Subcutaneous abdominal adipose tissue (tissue), 5 donors: ENCODE data around the gene HSPA4.
"Not testable (repeated sequence)": the region's sequence is repeated elsewhere in the genome, so short reads cannot be mapped to it uniquely, and the experiment has no call there.

Experiments
- H3K27ac ChIP-seq: one replicate; pipeline ENCODE4 v1.7.0; 2013; ENCODE audit warnings: low read depth, mild to moderate bottlenecking, inconsistent platforms, low read length, moderate library complexity
- H3K27me3 ChIP-seq, 5 donors: one replicate each; pipeline ENCODE4 v1.7.0; 2013; ENCODE audit warnings: low read length in 5 of 5, inconsistent platforms in 1 of 5; ENCODE audit not compliant: control insufficient read depth in 5 of 5, insufficient read depth in 4 of 5
- H3K36me3 ChIP-seq, 5 donors: one replicate each; pipeline ENCODE4 v1.7.0; 2013; ENCODE audit warnings: low read length in 5 of 5; ENCODE audit not compliant: control insufficient read depth in 5 of 5, insufficient read depth in 5 of 5
- H3K4me1 ChIP-seq, 5 donors: one replicate each; pipeline ENCODE4 v1.7.0; 2013; ENCODE audit warnings: low read length in 5 of 5, mild to moderate bottlenecking in 3 of 5, moderate library complexity in 1 of 5; ENCODE audit not compliant: control insufficient read depth in 5 of 5, insufficient read depth in 5 of 5
- H3K4me3 ChIP-seq, 5 donors: one replicate each; pipeline ENCODE4 v1.7.0; 2013; ENCODE audit warnings: low read length in 5 of 5, low read depth in 1 of 5
- H3K9ac ChIP-seq, 5 donors: one replicate each; pipeline ENCODE4 v1.7.0; 2013; ENCODE audit warnings: low read length in 5 of 5, mild to moderate bottlenecking in 4 of 5, moderate library complexity in 3 of 5
- H3K9me3 ChIP-seq, 5 donors: one replicate each; pipeline ENCODE4 v1.7.0; 2013; ENCODE audit warnings: low read length in 5 of 5; ENCODE audit not compliant: control insufficient read depth in 5 of 5
- donor health status: healthy.
- donor health status: healthy.
- donor health status: healthy.
- donor health status: healthy.
- donor health status: healthy.

Gene HSPA4

DNA sequence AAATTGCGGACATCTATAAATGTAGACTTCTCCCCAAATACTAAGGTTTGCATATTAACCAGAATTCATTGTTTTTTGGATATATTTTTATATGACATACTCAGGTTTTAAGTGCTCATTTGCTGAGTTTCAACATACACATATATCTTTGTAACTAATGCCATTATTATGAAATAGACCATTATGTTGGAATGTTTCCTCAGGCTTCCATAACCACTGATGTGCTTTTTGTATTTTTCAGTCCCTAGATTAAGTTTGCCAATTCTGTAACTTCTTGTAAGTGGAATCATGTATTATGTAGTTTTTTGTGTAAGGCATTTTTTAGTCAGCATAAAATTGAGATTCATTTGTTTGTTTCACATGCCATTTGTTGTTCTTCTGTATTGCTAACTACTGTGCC, 32.1 kb downstream of the HSPA4 start:
- Histone ChIP-seq H3K9ac (no peak overlapping the region), H3K4me3 (no peak overlapping the region), H3K4me1 (no peaks in the 10 kb centered on the region), H3K27ac (no peak overlapping the region), H3K27me3 (no peaks in the 10 kb centered on the region), H3K9me3 (no peaks in the 10 kb centered on the region), H3K36me3 (peaks cover 15 to 32% (median 30%) of the 10 kb centered on the region in 5 donors)

DNA sequence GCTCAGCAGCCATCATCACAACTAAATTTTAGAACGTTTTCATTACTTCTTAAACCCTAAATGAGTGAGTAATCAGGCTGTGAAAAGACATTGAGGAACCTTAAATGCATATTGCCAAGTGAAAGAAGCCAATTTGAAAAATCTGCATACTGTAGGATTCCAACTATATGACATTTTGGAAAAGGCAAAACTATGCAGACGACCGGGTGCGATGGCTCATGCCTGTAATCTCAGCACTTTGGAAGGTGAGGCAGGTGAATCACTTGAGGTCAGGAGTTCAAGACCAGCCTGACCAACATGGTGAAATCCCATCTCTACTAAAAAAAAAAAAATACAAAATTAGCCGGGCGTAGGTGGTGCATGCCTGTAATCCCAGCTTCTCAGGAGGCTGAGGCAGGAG, 33.4 kb downstream of the HSPA4 start:
- not testable (repeated sequence) for H3K27me3 ChIP-seq, H3K9me3 ChIP-seq, H3K4me3 ChIP-seq, H3K4me1 ChIP-seq, H3K9ac ChIP-seq, H3K27ac ChIP-seq
- H3K36me3 ChIP-seq = peaks cover 25 to 42% (median 35%) of the 10 kb centered on the region in 5 donors

DNA sequence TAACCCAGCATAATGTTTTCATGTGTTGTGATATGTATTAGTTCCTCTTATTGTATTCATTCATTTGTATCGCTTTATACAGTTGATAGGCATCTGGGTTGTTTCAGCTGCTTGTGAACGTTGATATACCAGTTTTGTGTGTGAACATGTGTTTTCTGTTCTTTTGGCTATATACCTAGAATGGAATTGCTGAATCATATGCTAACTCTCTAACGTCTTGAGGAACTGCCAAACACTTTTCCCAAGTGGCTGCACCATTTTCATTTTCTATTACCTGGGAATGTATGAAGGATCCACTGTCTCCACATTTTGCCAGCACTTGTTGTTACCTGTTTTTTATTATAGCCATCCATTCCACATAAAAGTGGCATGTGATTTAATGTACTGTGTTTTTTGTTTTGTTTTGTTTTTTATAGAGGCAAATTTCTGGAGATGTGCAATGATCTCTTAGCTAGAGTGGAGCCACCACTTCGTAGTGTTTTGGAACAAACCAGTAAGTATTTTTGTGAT, 34.6 kb downstream of the HSPA4 start:
- no peak overlapping the region for H3K9ac ChIP-seq
- no peaks in the 10 kb centered on the region for H3K4me1 ChIP-seq
- H3K27ac ChIP-seq = no peak overlapping the region
- H3K9me3 ChIP-seq = no peaks in the 10 kb centered on the region
- H3K36me3 ChIP-seq = peaks cover 35 to 48% (median 43%) of the 10 kb centered on the region in 5 donors
- no peak overlapping the region for H3K4me3 ChIP-seq
- H3K27me3 ChIP-seq = no peaks in the 10 kb centered on the region

DNA sequence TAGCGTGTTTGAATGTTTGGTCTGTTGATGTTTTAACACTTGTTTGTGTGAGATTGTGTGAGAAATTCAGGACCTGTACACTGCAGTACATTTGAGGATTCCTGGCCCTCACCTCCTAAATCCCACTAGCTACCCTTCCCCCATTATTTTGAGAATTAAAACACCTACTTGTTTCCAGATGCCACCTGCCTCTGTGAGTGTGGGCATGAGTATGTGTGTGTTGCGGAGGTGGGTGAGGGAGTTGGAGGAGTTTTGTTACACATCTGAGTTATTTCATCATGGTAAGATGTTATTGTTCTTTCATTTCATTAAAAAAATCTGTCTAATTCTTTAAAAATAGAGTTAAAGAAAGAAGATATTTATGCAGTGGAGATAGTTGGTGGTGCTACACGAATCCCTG, 36.3 kb downstream of the HSPA4 start:
- Histone ChIP-seq H3K36me3 (peaks cover 48 to 57% (median 49%) of the 10 kb centered on the region in 5 donors), H3K9me3 (no peaks in the 10 kb centered on the region), H3K27ac (no peak overlapping the region), H3K4me1 (no peaks in the 10 kb centered on the region), H3K4me3 (no peak overlapping the region), H3K9ac (no peak overlapping the region), H3K27me3 (no peaks in the 10 kb centered on the region)

DNA sequence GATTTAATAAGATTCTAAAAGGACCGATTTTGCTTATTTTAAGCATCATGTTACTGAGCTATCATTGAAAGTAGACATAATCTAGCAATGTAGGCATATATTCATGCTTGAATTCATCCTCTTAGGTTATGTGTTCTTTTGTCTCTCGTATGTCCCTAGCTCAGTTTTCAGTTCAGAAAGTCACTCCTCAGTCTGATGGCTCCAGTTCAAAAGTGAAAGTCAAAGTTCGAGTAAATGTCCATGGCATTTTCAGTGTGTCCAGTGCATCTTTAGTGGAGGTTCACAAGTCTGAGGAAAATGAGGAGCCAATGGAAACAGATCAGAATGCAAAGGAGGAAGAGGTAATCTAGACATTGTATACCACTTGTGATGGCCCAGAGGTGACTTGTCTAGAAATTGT, 39.2 kb downstream of the HSPA4 start:
- H3K27ac ChIP-seq = no peak overlapping the region
- no peak overlapping the region for H3K4me3 ChIP-seq
- H3K4me1 ChIP-seq = no peaks in the 10 kb centered on the region
- no peaks in the 10 kb centered on the region for H3K27me3 ChIP-seq
- H3K9ac ChIP-seq = no peak overlapping the region
- H3K9me3 ChIP-seq = no peaks in the 10 kb centered on the region
- peaks cover 53 to 69% (median 63%) of the 10 kb centered on the region in 5 donors for H3K36me3 ChIP-seq

DNA sequence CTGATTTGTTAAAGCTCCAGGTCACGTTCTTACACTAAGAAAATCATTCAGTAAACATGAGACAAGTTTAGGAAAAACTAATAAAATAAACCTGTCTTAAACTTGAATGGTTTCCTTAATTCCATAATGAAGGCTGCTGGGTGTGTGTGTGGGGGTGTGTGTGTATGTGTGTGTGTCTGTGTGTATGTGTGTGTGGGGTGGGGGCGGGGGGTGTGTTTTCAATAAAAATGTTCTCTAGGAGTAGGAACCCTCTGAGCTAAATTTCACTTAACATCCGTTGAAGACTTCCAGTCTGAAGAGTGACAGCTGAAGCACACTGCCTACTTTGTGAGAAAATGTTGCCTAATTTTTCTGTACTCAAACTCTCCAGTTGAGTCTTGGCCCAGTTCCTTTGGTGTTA, 54.5 kb downstream of the HSPA4 start:
- H3K4me1 ChIP-seq = peaks cover 0 to 17% (median 13%) of the 10 kb centered on the region in 5 donors
- peaks cover 25 to 41% (median 30%) of the 10 kb centered on the region in 5 donors for H3K36me3 ChIP-seq
- no peak overlapping the region for H3K9ac ChIP-seq
- no peaks in the 10 kb centered on the region for H3K9me3 ChIP-seq
- no peak overlapping the region for H3K27ac ChIP-seq
- H3K4me3 ChIP-seq = no peak overlapping the region
- no peaks in the 10 kb centered on the region for H3K27me3 ChIP-seq

DNA sequence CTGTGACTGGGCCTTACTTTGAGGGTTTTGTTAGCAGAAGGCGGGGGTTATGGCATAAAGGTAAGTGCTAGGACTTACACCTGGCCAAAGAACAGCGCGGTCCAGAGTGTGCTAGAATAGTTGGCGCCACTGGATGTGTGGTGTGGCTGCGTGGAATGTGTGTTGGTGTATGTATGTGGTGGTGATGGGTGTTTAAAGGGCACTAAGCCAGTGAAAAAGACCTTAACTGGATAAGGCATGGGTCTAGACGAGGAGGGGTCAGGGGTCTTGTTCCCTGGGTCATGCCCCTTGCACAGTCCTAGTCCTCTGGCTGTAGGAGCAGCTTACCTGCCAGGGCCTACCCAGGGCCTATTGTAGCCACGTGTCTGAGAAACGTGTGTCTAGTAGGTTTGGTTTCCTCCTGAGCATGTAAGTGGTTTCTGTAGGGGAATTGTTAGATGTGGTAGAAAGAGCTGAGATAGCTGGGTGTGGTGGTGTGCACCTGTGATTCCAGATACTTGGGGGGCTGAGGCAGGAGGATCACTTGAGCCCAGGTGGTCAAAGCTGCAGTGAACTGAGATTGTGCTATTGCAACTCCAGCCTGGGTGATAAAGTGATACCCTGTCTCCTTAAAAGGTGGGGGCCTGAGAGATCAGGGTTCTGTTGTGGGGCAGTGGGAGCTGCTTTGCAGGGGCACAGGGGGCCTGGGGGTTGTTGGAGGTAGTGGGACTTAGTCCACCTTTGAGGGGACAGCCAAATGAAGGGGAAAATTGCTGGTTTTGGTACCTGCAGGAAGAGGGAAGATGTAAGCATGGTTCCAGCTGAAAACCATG, 55.2 kb downstream of the HSPA4 start:
- H3K27ac ChIP-seq = no peak overlapping the region
- peaks cover 0 to 18% (median 13%) of the 10 kb centered on the region in 5 donors for H3K4me1 ChIP-seq
- H3K9ac ChIP-seq = no peak overlapping the region
- H3K27me3 ChIP-seq = no peaks in the 10 kb centered on the region
- no peaks in the 10 kb centered on the region for H3K9me3 ChIP-seq
- H3K4me3 ChIP-seq = no peak overlapping the region
- H3K36me3 ChIP-seq = peaks cover 22 to 37% (median 26%) of the 10 kb centered on the region in 5 donors

DNA sequence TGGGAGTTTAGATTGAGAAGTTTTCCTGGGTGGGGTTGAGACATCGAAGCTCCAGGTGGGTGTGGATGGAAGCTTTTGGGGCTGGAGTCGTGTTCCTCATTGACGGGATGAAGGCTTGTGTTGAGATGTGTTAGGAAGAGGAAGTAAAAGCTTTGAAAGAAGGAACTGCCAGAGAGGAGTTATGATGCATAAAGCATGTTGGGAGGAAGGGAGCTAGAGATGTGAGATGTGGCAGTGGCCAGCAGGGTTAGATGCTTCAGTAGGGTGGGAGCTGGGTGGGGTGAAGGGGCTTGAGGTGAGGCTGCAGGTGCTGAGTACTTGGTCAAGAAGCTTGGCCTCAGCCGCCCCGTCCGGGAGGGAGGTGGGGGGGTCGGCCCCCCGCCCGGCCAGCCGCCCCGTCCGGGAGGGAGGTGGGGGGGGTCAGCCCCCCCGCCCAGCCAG, 56.7 kb downstream of the HSPA4 start:
- Histone ChIP-seq H3K9me3 (no peaks in the 10 kb centered on the region), H3K36me3 (peaks cover 18 to 22% (median 19%) of the 10 kb centered on the region in 5 donors), H3K27ac (no peak overlapping the region), H3K4me1 (peaks cover 0 to 18% (median 13%) of the 10 kb centered on the region in 5 donors), H3K9ac (no peak overlapping the region), H3K27me3 (no peaks in the 10 kb centered on the region), H3K4me3 (no peak overlapping the region)

DNA sequence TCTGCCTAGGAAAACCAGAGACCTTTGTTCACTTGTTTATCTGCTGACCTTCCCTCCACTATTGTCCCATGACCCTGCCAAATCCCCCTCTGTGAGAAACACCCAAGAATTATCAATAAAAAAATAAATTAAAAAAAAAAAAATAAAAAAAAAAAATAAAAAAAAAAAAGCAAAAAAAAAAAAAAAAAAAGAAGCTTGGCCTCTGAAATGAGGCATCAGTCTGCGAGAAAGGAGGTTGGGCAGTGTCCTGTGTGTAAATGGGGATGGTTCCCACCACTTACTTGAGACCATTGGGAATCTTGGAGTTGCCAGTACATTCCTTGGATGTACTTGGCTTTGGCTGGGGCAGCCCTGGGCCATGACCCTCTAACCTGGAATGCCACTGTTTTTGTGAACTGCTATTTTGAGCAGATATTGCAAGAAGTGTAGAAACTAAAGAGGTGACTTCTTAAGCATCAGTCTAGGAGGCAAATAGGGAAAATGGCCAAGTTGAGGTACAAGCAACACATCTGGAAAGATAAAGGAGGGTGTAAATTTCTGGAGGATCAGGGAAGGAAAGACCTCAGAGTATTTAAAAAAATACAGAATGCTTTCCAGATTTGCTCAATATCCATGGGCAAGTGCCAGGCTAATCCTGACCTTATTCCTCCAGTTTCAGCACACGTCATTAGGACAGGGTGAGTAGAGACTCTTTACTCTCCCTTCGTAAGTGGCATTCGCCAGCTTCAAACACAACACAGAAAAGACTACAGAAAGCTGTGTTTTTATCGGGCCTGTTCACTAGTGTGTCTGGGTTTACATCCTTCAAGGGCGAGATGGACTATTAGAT, 58.1 kb downstream of the HSPA4 start:
- H3K9ac ChIP-seq = peak overlapping the region in 1 of 5 donors; percentile 6
- no peaks in the 10 kb centered on the region for H3K27me3 ChIP-seq
- H3K27ac ChIP-seq = no peak overlapping the region
- no peaks in the 10 kb centered on the region for H3K9me3 ChIP-seq
- no peak overlapping the region for H3K4me3 ChIP-seq
- peaks cover 6 to 9% (median 6%) of the 10 kb centered on the region in 5 donors for H3K36me3 ChIP-seq
- peaks cover 0 to 18% (median 13%) of the 10 kb centered on the region in 5 donors for H3K4me1 ChIP-seq

DNA sequence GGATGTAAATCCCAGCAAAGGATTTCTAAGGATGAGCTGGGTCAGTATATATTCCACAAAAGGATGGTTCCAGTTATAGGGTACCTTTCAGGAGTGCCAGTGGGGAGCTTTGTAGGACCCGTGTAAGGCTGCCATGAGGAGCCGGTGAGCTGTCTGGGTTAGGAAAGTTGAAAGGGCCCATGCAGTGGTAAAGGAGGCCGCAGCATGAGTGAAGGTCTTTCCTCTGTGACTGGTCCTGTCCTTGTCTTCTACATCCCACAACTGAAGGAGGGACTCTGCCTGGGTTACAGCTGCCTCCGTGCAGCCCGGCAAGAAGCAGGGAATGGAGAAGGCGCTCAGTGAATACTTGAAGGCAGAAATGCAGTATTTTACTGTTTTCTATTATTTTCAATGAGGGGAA, 58.9 kb downstream of the HSPA4 start:
- Histone ChIP-seq H3K27me3 (no peaks in the 10 kb centered on the region), H3K4me3 (no peak overlapping the region), H3K36me3 (peaks cover 0 to 1% (median 0%) of the 10 kb centered on the region in 5 donors), H3K9ac (peak overlapping the region in 1 of 5 donors; percentile 14), H3K27ac (no peak overlapping the region), H3K9me3 (no peaks in the 10 kb centered on the region), H3K4me1 (peaks cover 0 to 18% (median 13%) of the 10 kb centered on the region in 5 donors)
